C4-2B (cell line): Measurements from ENCODE around the gene BOLL.

Experiments
- ZFX ChIP-seq: fragments of 450-650 bp; IDR thresholded peaks from 2 replicates; pipeline ENCODE4 v1.6.1; 2017
- TF ChIP-seq, protein P1 (sequence below): fragments of 450-650 bp; conservative IDR thresholded peaks from 2 replicates; pipeline ENCODE4 v1.5.1; 2017; ENCODE audit warnings: mild to moderate bottlenecking

DNA sequence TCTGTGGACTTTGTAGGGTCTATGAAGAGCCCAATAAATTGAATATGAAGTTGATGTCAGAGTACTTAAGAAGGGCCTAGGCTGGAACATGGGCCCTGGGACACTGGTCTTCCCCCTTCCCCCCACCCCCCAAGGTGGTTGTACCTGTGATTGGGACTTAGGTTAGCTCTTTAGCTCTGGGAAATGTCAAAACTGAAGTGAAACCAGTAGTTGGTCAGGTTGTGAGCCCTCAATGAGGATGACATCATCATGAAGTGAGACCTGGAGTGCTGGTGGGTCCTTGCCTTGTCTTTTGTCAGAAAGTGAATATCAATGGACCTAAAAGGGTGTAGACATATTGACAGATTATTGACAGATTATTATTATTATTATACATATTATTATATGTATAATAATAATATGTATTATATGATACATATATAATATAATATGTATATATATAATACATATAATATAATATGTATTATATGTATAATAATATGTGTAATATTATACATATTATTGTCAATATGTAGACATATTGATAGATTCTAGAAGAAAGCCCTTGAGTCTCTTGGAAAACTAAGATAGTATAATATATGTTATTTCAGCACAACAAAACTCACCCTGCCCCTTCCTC lies 74.6 kb downstream of the BOLL start:
- TF ChIP-seq, protein P1, sequence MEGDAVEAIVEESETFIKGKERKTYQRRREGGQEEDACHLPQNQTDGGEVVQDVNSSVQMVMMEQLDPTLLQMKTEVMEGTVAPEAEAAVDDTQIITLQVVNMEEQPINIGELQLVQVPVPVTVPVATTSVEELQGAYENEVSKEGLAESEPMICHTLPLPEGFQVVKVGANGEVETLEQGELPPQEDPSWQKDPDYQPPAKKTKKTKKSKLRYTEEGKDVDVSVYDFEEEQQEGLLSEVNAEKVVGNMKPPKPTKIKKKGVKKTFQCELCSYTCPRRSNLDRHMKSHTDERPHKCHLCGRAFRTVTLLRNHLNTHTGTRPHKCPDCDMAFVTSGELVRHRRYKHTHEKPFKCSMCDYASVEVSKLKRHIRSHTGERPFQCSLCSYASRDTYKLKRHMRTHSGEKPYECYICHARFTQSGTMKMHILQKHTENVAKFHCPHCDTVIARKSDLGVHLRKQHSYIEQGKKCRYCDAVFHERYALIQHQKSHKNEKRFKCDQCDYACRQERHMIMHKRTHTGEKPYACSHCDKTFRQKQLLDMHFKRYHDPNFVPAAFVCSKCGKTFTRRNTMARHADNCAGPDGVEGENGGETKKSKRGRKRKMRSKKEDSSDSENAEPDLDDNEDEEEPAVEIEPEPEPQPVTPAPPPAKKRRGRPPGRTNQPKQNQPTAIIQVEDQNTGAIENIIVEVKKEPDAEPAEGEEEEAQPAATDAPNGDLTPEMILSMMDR, result no peak
- TF ChIP-seq ZFX, result no peak
